Measurements from ENCODE around the gene MADCAM1.

DNA sequence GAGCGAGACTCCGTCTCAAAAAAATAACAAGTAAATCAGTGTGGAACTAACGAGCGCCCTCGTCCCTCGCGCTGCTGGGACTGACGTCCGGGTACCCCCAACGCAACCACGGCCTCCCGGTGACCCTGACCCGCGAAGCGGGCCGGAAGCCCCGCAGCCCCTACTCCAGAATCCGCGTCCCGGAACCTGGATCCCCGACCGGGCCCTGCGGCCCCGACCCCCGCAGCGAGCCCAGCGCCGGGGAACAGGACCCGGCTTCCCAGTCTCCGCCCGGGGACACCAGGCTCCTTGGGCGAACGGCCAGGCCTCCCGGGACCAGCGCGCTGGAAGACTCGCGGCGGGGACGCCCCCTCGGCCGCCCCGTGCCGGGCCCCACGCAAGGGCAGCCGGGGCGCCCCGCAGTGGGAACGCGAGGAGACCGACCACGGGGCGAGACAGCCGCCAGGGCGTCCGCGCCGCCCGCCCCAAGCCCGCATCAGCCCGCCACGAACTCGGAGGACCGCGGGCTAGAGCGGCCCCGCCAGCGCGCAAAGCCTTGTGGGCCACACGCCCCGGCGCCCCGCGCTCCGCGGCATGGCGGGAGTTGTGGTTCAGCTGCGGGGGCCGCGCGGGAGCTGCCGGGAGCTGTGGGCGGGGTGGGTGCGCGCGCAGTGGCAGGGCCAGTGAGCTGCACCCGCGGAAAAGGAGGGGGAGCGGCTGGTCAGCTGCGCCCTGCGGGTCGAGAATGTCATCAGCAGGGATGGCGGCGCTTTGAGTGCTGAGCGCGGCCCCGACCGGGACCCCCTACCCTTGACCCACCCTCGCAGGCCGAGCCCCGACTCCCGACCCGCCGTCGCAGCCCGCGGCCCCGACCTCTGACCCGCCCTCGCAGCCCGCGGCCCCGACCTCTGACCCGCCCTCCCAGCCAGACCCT, 7.5 kb upstream of the MADCAM1 start:
- TF ChIP-seq SAP30 (IDR thresholded peaks at IDR 0.05; ENCODE audit: insufficient read depth, insufficient replicate concordance, low read length) (no peak), ZNF274 (IDR thresholded peaks at IDR 0.05; ENCODE audit: borderline replicate concordance, extremely low read depth, low read length) (no peak)
